Measurements from ENCODE around the gene RAB25.

RAB25 gene

GRCh38 chr1:156104861-156105832, 44.2 kb downstream of the RAB25 start:
- H3K27ac ChIP-seq, result peak overlapping the region; percentile 67

GRCh38 chr1:156106624-156107488, 45.9 kb downstream of the RAB25 start:
- TF ChIP-seq, protein P1, sequence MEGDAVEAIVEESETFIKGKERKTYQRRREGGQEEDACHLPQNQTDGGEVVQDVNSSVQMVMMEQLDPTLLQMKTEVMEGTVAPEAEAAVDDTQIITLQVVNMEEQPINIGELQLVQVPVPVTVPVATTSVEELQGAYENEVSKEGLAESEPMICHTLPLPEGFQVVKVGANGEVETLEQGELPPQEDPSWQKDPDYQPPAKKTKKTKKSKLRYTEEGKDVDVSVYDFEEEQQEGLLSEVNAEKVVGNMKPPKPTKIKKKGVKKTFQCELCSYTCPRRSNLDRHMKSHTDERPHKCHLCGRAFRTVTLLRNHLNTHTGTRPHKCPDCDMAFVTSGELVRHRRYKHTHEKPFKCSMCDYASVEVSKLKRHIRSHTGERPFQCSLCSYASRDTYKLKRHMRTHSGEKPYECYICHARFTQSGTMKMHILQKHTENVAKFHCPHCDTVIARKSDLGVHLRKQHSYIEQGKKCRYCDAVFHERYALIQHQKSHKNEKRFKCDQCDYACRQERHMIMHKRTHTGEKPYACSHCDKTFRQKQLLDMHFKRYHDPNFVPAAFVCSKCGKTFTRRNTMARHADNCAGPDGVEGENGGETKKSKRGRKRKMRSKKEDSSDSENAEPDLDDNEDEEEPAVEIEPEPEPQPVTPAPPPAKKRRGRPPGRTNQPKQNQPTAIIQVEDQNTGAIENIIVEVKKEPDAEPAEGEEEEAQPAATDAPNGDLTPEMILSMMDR (IDR thresholded peaks at IDR 0.05), result no peak
- no peak for TF ChIP-seq ZFX (IDR thresholded peaks at IDR 0.05; ENCODE audit: borderline replicate concordance)
- no peak overlapping the region for H3K27ac ChIP-seq

More at GRCh38 chr1:156104861-156105832, 44.2 kb downstream of the RAB25 start:
- TF ChIP-seq, protein P1 (IDR thresholded peaks at IDR 0.05), result no peak
- no peak for TF ChIP-seq ZFX (IDR thresholded peaks at IDR 0.05; ENCODE audit: borderline replicate concordance)

- TF ChIP-seq, protein P1 (IDR thresholded peaks at IDR 0.05), result no peak
- TF ChIP-seq ZFX (IDR thresholded peaks at IDR 0.05; ENCODE audit: borderline replicate concordance), result no peak
- H3K27ac ChIP-seq, result no peak overlapping the region
Measured at GRCh38 chr1:156108057-156108456, 47.1 kb downstream of the RAB25 start.

GRCh38 chr1:156108664-156109241, 47.8 kb downstream of the RAB25 start:
- no peak overlapping the region for H3K27ac ChIP-seq
- TF ChIP-seq, protein P1 (IDR thresholded peaks at IDR 0.05), result no peak
- no peak for TF ChIP-seq ZFX (IDR thresholded peaks at IDR 0.05; ENCODE audit: borderline replicate concordance)

DNA sequence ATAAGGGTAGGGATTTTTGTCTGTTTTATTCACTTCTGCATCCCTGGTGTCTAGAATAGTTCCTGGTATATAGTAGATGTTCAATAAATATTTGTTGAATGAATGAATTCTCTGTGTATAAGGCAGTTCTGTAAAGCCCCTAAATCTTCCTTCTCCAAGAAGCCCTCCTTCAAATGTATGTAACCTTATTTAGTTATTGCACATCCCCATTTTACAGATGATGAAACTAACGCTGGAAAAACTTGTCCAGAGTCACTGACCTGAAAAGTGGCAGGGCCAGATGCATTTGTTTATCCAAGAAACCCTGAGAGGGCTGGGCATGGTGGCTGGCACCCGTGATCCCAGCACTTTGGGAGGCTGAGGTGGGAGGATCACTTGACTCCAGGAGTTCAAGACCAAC, 49.3 kb downstream of the RAB25 start:
- no peak overlapping the region for H3K27ac ChIP-seq

DNA sequence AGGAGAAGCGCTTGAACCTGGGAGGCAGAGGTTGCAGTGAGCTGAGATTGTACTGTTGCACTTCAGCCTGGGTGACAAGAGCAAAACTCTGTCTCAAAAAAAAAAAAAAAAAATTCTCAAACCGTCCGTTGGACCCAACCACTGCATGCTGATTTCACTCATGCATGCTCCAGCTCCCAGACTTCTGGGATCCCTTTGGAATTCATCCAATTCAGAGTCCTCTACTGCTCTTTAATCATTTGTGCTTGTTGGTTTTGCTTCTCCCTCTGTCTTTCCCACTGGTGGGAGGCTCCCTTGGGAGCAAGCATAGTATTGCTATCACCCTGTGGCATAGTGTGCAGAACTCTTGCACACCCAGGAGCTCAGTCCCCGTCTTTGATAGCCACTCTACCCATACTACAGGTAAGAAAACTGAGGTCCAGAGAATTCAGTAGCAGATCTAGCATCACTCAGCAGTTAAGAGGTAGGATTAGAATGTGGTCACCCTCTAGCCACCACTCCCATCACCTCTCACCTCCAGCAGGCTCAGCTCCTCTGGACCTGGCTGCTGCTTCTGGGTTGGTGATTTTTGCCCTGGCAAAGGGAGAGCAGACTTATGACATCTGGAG, 50.5 kb downstream of the RAB25 start:
- no peak for TF ChIP-seq ZFX (IDR thresholded peaks at IDR 0.05; ENCODE audit: borderline replicate concordance)
- TF ChIP-seq, protein P1 (IDR thresholded peaks at IDR 0.05), result no peak
- H3K27ac ChIP-seq, result no peak overlapping the region

More for the DNA sequence above, 49.3 kb downstream of the RAB25 start:
- TF ChIP-seq, protein P1 (IDR thresholded peaks at IDR 0.05), result no peak
- no peak for TF ChIP-seq ZFX (IDR thresholded peaks at IDR 0.05; ENCODE audit: borderline replicate concordance)

Measured in 22Rv1 (cell line).